CD4-positive, alpha-beta T cell (primary cell): ENCODE measurements around the gene DDIT3. TPM values are rescaled to one million over a fixed set of nuclear protein-coding genes. Genes with fewer than 3 reads are reported as not detected.

Experiments used
- ATAC-seq: fragments of 200-7000 bp; cut with Tn5 transposase; one replicate; pipeline ENCODE4 v1.10.0; 2022; ENCODE audit warnings: mild to moderate bottlenecking; ENCODE audit not compliant: poor library complexity
- CTCF ChIA-PET: fragments of 350-600 bp; sonication (Branson Sonifier 250); formaldehyde crosslinking; loops from one replicate; lab custom pipeline; 2021; ENCODE audit warnings: antibody characterized with exemption, inconsistent platforms; lab: Charles Lee
- POLR2A ChIA-PET: fragments of 350-600 bp; sonication (Branson Sonifier 250); formaldehyde crosslinking; loops from one replicate; lab custom pipeline; 2021; ENCODE audit warnings: antibody characterized with exemption, inconsistent platforms; lab: Charles Lee
- DNase-seq, 14 experiments: peaks; one replicate each; pipeline ENCODE4 v3.0.0-alpha.2; 2013 to 2020; ENCODE audit warnings: mixed read lengths in 2 of 14
- H3K27ac ChIP-seq, 2 donors: one replicate each; pipeline versions ENCODE4 v1.5.1 to v1.7.0; 2013; ENCODE audit warnings: low read length in 2 of 2, low read depth in 1 of 2, mild to moderate bottlenecking in 1 of 2
- H3K27me3 ChIP-seq, 2 experiments: 1 replicate in 1 of 2; 2 replicates in 1 of 2; pipeline versions ENCODE4 v1.6.1 to v1.7.0; 2013; ENCODE audit warnings: low read length in 2 of 2, control low read depth in 1 of 2, mild to moderate bottlenecking in 1 of 2, moderate library complexity in 1 of 2; ENCODE audit not compliant: insufficient read depth in 2 of 2, control insufficient read depth in 1 of 2
- H3K36me3 ChIP-seq: one replicate; pipeline ENCODE4 v1.6.1; 2013; ENCODE audit warnings: low read length, control low read depth; ENCODE audit not compliant: insufficient read depth
- H3K4me1 ChIP-seq: one replicate; pipeline ENCODE4 v1.6.1; 2013; ENCODE audit warnings: low read length, control low read depth; ENCODE audit not compliant: insufficient read depth
- H3K4me3 ChIP-seq: one replicate; pipeline ENCODE4 v1.5.1; 2013; ENCODE audit warnings: mild to moderate bottlenecking, low read length, moderate library complexity
- H3K9me3 ChIP-seq, 2 experiments: 1 replicate in 1 of 2; 2 replicates in 1 of 2; pipeline versions ENCODE4 v1.6.1 to v1.7.0; 2013; ENCODE audit warnings: low read length in 2 of 2, mild to moderate bottlenecking in 2 of 2, control low read depth in 1 of 2, moderate library complexity in 1 of 2; ENCODE audit not compliant: control insufficient read depth in 1 of 2, insufficient read depth in 1 of 2
- H3K27ac Mint-ChIP-seq: one replicate; pipeline ENCODE4 v1.8.0; 2020; ENCODE audit warnings: mixed read lengths
- H3K27me3 Mint-ChIP-seq: one replicate; pipeline ENCODE4 v1.8.0; 2021; ENCODE audit warnings: mixed read lengths
- H3K36me3 Mint-ChIP-seq: one replicate; pipeline ENCODE4 v1.8.0; 2021; ENCODE audit warnings: low read depth, mixed read lengths
- H3K4me1 Mint-ChIP-seq: one replicate; pipeline ENCODE4 v1.8.0; 2021; ENCODE audit warnings: low read depth, mixed read lengths
- H3K4me3 Mint-ChIP-seq: one replicate; pipeline ENCODE4 v1.8.0; 2020; ENCODE audit warnings: mild to moderate bottlenecking, mixed read lengths
- H3K9me3 Mint-ChIP-seq: one replicate; pipeline ENCODE4 v1.8.0; 2020; ENCODE audit warnings: mixed read lengths
- intact Hi-C, 2 experiments: fragments of 100-400 bp; cut with DNase I in 1 of 2; cut with micrococcal nuclease in 1 of 2; formaldehyde crosslinking; loops; one replicate each; pipeline versions ENCODE4 v1.15.1 to v1.9.0; 2023 to 2025; cut with DNase I, micrococcal nuclease
- total RNA-seq, 174 experiments: library from RNA in 2 of 174; stranded (reverse) in 2 of 174; gene quantifications; one replicate each; pipeline ENCODE4 v1.2.3 and lab custom pipeline; 2021 to 2026
- TF ChIP-seq, protein P1 (sequence below): fragments of 200-600 bp; IDR thresholded peaks from one replicate; pipeline ENCODE4 v1.8.0; 2022; ENCODE audit warnings: antibody characterized with exemption, mild to moderate bottlenecking

The DDIT3 gene
- total RNA-seq, 2 experiments from 2014 or later: 145 TPM

DNA sequence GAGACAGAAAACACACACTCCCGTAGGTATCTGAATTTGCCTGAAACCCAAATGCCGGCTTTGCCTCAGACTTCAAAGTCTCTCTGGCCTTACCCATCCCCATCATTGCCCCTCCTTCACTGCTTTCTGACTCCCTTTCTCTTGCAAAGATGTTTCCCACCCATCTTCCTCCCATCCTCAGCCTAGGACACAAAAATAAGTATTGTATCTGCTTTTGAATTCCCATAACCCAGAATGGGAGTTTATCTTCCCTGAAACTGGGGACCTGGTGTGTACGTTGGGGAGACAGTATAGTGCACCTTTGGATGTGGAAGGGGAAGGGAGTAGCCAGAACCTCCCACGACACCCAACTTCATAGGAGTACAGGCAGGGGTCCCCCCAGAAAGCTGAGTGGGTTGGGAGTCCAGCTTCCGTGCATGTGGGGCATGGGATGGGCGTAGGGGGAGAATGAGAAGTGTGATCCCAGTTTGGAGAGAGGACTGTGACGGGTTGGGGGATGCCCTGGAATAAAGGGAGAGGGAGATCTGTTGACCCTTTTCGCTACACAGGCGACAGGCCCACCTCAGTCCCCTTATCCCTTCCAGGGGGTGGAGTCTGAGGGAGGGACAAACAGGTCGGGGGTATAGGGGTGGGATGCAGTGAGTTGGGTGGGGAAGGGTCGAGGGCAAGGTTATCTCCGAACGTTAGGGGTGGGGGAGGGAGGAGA lies 29.0 kb upstream of the DDIT3 start:
- Histone ChIP-seq H3K27ac (no peak overlapping the region), H3K36me3 (no peaks in the 10 kb centered on the region), H3K4me1 (peaks cover 30% of the 10 kb centered on the region), H3K9me3 (no peaks in the 10 kb centered on the region), H3K27me3 (peaks cover 4 to 8% of the 10 kb centered on the region in 2 experiments), H3K4me3 (peak overlapping the region; percentile 60)
- TF ChIP-seq, protein P1, sequence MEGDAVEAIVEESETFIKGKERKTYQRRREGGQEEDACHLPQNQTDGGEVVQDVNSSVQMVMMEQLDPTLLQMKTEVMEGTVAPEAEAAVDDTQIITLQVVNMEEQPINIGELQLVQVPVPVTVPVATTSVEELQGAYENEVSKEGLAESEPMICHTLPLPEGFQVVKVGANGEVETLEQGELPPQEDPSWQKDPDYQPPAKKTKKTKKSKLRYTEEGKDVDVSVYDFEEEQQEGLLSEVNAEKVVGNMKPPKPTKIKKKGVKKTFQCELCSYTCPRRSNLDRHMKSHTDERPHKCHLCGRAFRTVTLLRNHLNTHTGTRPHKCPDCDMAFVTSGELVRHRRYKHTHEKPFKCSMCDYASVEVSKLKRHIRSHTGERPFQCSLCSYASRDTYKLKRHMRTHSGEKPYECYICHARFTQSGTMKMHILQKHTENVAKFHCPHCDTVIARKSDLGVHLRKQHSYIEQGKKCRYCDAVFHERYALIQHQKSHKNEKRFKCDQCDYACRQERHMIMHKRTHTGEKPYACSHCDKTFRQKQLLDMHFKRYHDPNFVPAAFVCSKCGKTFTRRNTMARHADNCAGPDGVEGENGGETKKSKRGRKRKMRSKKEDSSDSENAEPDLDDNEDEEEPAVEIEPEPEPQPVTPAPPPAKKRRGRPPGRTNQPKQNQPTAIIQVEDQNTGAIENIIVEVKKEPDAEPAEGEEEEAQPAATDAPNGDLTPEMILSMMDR: no peak
- DNase-seq (no peak), ATAC-seq (no peak)
- H3K36me3 Mint-ChIP-seq: peaks cover 13% of the 10 kb centered on the region
- peak overlapping the region; percentile 61 for H3K4me3 Mint-ChIP-seq
- intact Hi-C loops: loop anchor here (5.0 kb wide), 2 partner anchors 62 to 72 kb away; partner anchors contain the start of genes ARHGAP9 (in 1 of the 2) and MARS1 (in 1 of the 2)
- H3K27me3 Mint-ChIP-seq: peaks cover 4% of the 10 kb centered on the region
- H3K4me1 Mint-ChIP-seq: peaks cover 42% of the 10 kb centered on the region
- POLR2A ChIA-PET: no interaction called here
- CTCF ChIA-PET: no interaction called here
- no peaks in the 10 kb centered on the region for H3K9me3 Mint-ChIP-seq
- no peak overlapping the region for H3K27ac Mint-ChIP-seq

DNA sequence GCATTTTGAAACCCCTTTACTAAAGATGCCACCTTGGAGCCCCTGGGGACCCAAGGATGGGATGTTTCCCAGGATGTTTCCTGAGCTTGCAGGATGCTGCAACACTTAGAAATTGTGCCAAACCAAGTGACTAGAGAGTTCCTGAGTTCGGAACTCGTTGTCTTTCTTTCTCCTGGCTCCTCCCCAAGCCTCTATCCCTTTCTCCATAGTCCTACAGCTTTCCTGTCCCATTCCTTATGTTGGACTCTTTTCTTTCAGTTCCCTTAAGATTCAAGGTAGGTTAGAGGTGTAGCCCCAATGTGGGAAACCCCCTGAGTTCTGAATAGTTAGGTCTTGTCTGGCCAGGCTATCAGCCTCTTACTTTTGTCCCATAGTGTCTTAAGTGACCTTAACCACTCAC lies 28.2 kb upstream of the DDIT3 start:
- H3K36me3 Mint-ChIP-seq: peaks cover 13% of the 10 kb centered on the region
- peak overlapping the region; percentile 49 for H3K4me3 Mint-ChIP-seq
- no peak overlapping the region for H3K27ac Mint-ChIP-seq
- DNase-seq (no peak), ATAC-seq (no peak)
- Histone ChIP-seq H3K4me1 (peaks cover 33% of the 10 kb centered on the region), H3K27ac (no peak overlapping the region), H3K36me3 (no peaks in the 10 kb centered on the region), H3K9me3 (no peaks in the 10 kb centered on the region), H3K4me3 (no peak overlapping the region), H3K27me3 (peaks cover 4 to 8% of the 10 kb centered on the region in 2 experiments)
- H3K9me3 Mint-ChIP-seq: no peaks in the 10 kb centered on the region
- TF ChIP-seq, protein P1: no peak
- ChIA-PET CTCF (no interaction called here), POLR2A (no interaction called here)
- H3K4me1 Mint-ChIP-seq: peaks cover 48% of the 10 kb centered on the region
- H3K27me3 Mint-ChIP-seq: peaks cover 4% of the 10 kb centered on the region
- intact Hi-C loops: loop anchor here (5.0 kb wide), 2 partner anchors 61 to 71 kb away; partner anchors contain the start of genes ARHGAP9 (in 1 of the 2) and MARS1 (in 1 of the 2)

DNA sequence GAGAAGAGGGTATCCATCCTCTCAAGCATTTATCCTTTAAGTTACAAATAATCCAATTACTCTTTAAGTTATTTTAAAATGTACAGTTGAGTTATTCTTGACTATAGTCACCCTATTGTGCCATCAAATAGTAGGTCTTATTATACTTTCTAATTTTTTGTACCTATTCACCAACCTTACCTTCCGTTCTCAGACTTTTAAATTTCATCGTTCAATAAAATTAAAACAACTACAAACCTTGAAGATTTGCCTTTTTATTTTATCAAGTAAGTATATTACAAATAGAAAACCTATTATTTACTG lies 27.6 kb upstream of the DDIT3 start:
- peaks cover 51% of the 10 kb centered on the region for H3K4me1 Mint-ChIP-seq
- ATAC-seq: no peak
- H3K9me3 Mint-ChIP-seq: no peaks in the 10 kb centered on the region

More for the DNA sequence above, 27.6 kb upstream of the DDIT3 start:
- CTCF ChIA-PET: no interaction called here
- TF ChIP-seq, protein P1: no peak
- Mint-ChIP-seq H3K36me3 (peaks cover 13% of the 10 kb centered on the region), H3K27ac (peak overlapping the region; percentile 86), H3K4me3 (peak overlapping the region; percentile 100), H3K27me3 (peaks cover 4% of the 10 kb centered on the region)
- intact Hi-C loops: loop anchor here (5.0 kb wide), 2 partner anchors 61 to 71 kb away; partner anchors contain the start of genes ARHGAP9 (in 1 of the 2) and MARS1 (in 1 of the 2)
- H3K4me3 ChIP-seq: no peak overlapping the region
- H3K27ac ChIP-seq: no peak overlapping the region
- H3K4me1 ChIP-seq: peaks cover 35% of the 10 kb centered on the region
- H3K9me3 ChIP-seq: no peaks in the 10 kb centered on the region
- DNase-seq: no peak
- POLR2A ChIA-PET: no interaction called here
- H3K27me3 ChIP-seq: peaks cover 4 to 8% of the 10 kb centered on the region in 2 experiments
- no peaks in the 10 kb centered on the region for H3K36me3 ChIP-seq
